ENCODE results near the gene NT5C.

DNA sequence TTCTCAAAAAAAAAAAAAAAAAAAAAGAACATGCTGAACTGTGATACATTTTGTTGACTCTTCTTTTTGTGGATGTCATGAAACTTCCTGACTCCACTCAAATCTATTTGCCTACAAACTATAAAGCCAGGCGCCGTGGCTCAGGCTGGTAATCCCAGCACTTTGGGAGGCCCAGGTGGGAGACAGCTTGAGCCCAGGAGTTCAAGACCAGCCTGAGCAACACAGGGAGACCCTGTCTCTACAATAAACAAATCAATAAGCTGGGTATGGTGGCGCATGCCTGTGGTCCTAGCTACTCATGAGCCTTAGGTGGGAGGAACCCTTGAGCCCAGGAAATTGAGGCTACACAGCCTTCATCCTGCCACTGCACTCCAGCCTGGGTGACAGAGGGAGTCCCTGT lies 1.5 kb upstream of the NT5C start:
- no peak for TF ChIP-seq EZH2 (IDR thresholded peaks at IDR 0.05)
- TF ChIP-seq POLR2AphosphoS5 (IDR thresholded peaks at IDR 0.05; ENCODE audit: borderline replicate concordance, low read depth, low read length), result peak; percentile 36; the same call in 1 of the 2 replicates
- no peak for TF ChIP-seq FOXP2 (optimal IDR thresholded peaks at IDR 0.05; ENCODE audit: control extremely low read depth, extremely low read length, insufficient read depth)

All from SK-N-MC (cell line).